ENCODE data around the gene DENND4A.

GRCh38 chr15:65712415-65712814, 79.7 kb downstream of the DENND4A start:
- TF ChIP-seq POLR2AphosphoS5 (IDR thresholded peaks at IDR 0.05; ENCODE audit: low read depth, low read length) (no peak), REST (IDR thresholded peaks at IDR 0.05; ENCODE audit: insufficient read depth in 1 of 2, low read depth in 2 of 2, low read length in 2 of 2) (no peak), TAF1 (IDR thresholded peaks at IDR 0.05; ENCODE audit: borderline replicate concordance, insufficient read depth, low read length) (no peak), FOXP2 (optimal IDR thresholded peaks at IDR 0.05; ENCODE audit: borderline replicate concordance, extremely low read depth, extremely low read length, insufficient read depth) (no peak), SIN3A (IDR thresholded peaks at IDR 0.05; ENCODE audit: borderline replicate concordance, insufficient read depth, low read length) (no peak)

Data from PFSK-1 (cell line).